GM21367 (cell line): ENCODE data around the gene RNF213.

Experiments
- ATAC-seq: cut with Tn5 transposase; IDR thresholded peaks from one replicate; pipeline ENCODE4 v1.9.1; 2021; ENCODE audit not compliant: unreplicated experiment

RNF213 gene

DNA sequence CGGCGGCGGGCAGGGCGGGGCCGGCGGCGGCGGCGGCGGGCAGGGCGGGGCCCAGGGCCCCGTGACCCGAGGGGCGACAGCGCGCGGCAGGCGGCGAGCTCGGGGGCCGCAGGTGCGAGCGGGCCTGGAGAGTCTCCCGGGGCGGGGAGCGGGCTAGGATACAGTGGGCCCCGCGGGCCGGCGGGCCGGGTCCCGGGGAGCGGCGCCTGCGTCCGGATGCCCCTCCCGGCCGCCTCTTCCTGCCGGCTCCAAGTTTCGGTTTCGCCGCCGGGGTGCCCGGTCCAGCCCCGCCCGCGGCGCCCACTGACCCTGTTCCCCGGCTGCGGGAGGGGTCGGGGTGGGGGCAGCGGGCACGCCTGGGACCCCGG, at the start of gene RNF213:
Gene RNF213, plus strand, starts transcription at position 62 of the 368 bp plus-strand sequence. CDS start 2,830 bp downstream, outside the sequence.
- no peak for ATAC-seq

DNA sequence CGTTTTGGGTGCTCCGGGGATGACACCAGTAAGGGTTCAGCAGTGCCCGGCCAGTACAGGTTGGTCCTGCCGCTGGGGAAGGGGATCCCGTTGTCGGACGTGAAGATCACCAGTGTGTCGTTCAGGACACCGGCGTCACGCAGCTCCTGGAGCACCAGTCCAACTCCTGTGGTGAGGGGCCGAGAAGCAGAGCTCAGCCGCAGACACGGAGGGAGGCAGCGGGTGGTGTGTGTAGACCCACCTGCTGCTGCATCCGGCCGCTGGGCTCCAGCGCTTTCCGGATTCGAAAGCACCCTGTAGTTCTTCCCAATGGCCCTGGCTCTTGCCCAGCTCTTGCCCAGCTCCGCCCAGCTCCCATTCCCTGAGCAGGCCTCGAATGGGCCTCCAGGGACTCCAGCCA, 48.5 kb upstream of the RNF213 start:
- ATAC-seq, result no peak

DNA sequence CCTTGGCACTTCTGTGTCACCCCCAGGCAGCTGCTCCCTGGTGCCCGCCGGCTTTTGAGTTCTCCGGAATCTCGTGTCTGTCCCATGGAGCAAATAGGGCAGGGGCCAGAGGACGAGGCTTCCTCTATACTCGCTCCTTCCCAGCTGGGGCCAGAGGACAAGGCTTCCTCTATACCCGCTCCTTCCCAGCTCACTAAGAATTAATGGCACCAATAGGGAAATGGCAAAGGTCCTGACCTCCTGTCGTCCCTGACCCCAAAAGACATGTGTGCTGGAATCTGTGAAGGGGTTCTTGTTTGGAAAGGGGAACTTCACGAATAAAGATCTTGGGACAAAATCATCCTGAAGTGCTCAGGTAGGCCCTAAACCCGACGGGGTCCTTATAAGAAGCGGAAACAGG, 48.1 kb upstream of the RNF213 start:
- ATAC-seq, result no peak

DNA sequence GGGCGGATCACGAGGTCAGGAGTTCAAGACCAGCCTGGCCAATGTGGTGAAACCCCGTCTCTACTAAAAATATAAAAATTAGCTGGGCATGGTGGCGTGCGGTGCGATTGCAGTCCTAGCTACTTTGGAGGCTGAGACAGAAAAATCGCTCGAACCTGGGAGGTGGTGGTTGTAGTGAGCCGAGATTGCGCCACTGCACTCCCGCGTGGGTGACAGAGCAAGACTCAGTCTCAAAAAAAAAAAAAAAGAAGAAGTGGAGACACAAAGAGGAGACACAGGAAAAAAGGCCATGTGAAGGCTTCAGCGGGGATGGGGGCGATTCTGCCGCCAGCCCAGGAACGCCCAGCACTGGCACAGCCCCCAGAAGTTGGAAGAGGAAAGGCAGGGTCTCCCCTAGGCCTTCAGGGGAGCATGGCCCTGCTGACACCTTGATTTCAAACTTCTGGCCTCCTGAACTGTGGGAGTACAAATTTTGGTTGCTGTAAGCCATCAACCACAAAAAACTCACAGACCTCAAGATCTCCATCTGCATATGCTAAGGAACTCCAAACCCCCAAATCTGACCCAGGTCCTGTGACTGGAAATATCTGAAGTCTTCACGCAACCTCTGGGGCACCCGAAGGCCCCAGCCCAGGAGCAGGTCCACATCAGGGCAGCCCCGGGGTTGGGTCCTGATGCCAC, 47.5 kb upstream of the RNF213 start:
- no peak for ATAC-seq

DNA sequence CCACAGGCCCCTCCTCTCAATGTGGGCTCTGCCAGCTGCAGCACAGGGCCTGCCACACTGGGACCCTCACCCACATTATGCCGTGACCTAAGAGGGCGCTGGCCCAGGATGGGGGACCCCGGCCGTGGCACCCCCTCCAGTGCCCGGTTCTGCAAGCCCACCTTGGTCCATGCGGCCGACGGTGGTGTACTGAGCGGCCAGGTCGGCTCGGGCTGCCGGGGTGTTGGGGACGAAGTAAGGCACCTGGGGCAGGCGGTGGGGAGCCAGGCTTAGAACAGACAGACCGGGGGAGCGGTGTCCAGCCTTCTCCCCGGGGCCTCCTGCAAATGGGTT, 47.0 kb upstream of the RNF213 start:
- ATAC-seq, result no peak

DNA sequence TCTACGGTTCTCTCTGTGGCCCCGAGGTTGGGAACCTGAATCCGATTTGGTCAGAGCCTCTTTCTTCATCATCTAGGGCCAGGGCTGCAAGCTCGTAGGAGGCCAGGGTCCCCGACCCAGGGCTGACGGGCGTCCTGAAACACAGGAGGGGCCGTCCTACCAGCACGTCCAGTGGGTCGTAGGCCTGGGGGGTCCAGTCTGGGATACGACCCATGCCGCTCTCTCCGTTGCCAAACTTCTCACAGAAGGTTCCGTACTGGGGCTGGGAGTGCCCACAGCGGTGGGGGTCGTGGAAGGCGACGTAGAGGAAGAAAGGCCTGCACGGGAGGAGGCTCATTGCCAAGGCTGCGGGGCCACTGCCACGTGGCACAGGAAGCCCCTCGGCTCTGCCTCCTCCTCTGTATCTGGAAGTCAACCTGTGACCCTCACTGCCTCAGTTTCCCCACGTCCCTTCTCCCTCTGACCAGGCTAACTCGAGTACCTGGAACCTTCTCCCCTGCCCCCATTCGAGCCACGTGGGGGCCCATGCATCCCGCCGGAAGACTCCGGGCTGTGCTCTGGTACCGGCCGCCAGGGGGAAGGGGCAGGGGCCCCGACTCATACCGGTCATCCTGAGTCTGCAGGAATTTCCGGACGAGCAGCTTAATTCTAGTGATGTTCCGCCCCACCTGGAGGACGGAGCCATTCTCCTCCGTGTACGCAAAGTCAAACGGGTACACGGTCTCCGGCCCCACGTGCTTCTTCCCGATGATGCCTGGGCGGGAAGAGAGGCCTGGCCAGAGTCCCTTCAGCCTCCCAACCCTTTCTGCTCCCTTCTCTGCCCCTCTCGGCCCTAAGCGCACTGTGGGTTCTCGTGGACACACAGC, 46.4 kb upstream of the RNF213 start:
- ATAC-seq, result no peak

DNA sequence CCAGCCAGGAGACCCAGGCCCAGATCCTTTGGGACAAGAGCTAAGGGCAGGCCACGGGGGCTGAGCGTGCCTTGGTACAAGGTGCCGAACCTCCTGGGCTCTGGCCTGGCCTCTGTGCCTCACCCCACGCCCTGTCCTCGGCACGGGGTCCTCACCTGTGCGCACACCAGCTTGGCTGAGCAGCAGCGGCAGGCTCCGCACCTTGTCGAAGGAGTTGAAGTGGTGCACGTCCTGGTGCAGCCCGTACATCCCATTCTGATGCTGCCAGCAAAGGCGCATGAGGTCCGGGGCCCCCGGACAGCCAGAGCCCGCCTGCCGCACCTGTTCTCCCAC, 45.8 kb upstream of the RNF213 start:
- ATAC-seq, result no peak

DNA sequence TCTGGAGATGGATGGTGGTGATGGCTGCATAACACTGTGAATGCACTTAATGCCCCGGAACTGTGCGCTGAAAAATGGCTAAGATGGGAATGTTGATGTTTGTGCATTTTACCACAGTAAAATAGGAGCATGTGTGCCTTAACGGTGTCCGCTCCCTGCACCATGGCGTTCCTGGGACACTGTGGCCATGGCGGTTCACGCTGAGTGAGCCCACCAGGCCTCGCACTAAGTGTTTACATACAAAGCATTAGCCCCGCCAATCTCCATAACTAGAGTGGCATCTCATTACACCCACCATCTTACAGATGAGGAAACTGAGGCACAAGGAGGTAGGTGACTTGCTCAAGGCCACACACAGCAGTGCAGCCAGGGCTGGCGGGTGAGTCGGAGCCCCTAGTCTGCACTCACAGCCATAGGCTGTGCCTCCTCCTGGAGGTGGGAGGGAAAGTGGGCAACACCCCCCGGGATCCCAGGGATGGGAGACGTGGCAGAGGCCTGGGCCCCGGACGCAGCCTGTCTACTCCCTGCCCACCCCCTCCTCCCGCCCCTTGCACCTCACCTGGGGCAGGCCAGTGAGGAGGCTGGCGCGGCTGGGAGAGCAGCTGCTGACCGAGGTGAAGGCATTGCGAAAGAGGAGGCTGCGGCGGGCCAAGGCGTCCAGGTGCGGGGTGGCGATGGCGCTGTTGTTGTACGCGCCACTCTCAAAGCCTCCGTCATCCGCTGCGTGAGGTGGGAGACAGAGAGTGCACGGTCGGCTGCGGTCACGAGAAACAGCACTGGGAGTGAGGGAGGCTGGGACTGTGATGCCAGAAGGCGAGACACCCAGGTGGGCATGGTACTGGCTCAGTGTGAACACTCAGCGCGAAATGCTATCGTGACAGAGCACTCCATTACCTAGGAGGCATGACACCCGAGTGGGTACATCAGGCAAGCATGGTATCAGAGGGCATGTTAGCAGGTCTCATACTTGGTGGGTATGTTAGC, 43.9 kb upstream of the RNF213 start:
- ATAC-seq, result no peak

DNA sequence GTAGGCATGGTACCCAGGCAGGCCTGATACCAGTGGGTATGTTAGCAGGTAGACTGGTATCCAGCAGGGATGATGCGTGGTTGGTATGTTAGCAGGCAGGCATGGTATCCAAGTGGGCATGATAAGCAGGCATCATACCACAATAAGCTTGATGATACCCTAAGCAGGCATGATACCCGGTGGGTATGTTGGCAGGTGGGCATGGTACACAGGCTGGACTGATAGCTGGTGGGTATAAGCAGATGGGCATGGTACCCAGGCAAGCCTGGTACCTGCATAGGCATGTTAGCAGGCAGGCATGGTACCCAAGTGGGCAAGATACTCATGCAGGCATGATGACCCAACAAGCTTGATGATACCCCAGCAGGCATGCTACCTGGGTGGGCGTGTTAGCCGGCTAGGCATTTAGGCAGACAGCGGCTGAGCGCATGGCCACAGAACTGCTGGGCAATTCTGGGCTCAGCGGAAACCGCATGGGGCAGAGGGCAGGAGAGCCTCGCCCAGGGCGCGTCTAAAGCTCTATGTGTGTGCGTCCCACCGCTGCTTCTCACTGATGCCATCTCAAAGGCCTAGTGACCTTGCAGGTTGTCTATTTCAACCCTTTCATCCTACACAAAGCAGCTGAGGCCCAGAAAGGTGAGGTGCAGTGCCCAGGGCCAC, 42.8 kb upstream of the RNF213 start:
- no peak for ATAC-seq

DNA sequence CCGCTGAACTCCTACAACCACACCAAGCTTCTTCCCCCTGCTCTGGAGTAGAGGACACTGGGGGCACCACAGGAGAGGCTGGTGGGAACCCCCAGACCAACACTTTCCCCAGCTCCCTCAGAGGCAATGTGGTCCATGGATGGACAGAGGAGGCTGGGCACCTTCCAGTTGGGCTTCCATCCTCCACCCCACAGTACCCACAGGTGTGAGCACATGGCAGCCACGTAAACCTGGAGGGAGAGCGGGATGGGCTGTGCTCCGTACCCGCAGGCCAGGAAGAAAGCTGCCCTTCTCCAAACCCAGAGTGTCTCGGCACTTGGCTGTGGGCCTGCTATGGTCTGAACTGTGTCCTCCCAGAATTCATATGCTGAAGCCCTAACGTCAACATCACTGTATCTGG, 42.3 kb upstream of the RNF213 start:
- no peak for ATAC-seq

DNA sequence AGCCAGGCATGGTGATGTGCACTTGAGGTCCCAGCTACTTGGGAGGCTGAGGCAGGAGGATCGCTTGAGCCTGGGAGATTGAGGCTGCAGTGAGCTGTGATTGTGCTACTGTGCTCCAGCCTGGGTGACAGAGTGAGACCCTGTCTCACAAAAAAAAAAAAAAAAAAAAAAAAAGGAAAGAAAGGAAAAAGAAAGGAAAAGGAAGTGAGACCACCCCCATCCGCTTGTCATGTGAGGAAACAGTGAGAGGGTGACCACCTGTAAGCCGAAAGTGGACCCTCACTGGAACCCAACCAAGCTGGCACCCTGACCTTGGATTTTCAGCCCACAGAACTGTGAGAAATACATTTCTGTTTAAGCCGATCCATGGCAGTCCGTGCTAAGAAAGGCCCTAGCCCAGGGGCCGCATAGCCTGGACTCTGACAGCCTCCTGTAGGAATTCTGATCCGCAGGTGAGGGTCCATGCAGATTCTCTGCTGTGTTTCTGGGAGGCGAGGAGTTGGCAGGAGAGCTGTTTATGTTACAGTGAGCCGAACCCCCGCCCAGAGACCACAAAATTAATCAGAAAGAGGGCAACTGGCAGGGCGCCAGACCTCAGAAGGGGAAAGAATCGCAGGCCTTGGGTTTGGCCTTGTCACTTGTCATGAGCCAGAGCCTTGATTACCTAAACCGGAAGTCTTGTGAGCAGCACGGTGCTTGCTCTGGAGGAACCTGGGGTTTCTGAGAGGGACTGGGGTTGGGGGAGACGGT, 41.5 kb upstream of the RNF213 start:
- peak; percentile 45 for ATAC-seq

DNA sequence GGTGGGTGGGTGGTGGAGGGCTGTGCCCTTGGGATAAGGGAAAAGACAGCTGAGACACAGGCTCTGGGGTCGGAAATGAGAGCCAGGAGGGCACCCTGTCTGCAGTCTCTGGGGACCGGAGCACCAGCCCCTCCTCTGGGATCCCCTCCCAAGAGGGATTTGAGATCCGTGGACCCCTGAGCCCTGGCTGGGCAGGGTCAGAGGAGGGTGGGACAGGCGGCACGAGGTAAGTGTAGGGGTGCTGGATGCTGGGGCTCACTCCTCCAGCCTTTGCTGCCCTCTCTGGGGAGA, 40.9 kb upstream of the RNF213 start:
- ATAC-seq, result peak; percentile 17

DNA sequence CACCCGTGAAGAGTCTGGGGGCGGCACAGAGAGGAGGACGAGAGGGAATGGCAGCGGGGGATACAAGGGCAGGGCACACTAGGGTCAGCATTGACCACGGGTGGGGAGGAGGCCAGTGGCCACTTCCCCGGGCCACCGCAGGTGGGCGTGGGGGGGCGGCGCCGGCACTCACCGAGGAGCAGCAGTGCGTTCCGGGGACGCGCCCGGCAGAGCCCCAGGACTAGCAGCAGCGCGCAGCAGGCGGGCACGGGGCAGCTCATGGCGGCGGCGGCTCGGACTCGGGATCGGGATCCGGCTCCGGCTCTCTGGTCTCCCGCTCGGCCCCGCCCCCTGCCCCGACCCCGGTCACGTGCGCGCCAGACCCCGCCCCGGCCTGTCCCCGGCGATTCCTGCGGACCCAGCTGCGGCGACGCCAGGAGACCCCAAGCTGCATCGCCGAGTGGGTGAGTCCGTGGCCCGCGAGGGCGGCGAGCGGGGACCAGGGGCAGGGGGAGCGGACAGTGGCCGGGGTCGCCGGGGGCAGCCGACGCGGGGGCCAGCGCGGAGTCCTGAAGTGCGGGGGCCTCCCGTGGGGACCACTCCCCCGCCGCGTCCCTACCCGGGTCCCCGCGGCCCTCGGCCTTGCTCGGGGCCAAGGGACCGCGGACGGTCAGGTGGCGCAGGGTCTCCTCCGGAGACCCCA, 40.5 kb upstream of the RNF213 start, which contains the start of the genes SGSH and SLC26A11:
Gene SGSH, minus strand, starts transcription at position 280 of the 682 bp plus-strand sequence. Its CDS starts 20 bp downstream, at position 260.
Gene SLC26A11, plus strand, starts transcription at position 374 of the 682 bp plus-strand sequence. CDS start 1,134 bp downstream, outside the sequence.
- ATAC-seq, result peak; percentile 30

DNA sequence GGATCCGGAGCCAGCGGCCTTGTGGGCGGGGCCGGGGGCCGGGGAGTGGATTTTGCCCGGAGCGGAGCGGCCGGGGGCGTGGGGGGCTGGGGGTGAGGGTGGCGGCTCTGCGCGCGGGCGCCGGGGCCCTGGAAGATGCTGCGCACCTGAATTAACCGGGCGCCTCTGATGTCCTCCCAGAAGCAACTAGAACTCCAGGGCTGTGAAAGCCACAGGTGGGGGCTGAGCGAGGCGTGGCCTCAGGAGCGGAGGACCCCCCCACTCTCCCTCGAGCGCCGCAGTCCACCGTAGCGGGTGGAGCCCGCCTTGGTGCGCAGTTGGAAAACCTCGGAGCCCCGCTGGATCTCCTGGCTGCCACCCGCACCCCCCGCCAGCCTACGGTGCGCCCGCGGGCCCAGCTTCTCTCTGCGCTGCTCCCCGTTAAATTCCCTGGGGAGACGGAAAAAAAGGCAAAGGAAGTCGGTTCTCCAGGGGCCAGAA, 39.9 kb upstream of the RNF213 start:
- ATAC-seq, result no peak

DNA sequence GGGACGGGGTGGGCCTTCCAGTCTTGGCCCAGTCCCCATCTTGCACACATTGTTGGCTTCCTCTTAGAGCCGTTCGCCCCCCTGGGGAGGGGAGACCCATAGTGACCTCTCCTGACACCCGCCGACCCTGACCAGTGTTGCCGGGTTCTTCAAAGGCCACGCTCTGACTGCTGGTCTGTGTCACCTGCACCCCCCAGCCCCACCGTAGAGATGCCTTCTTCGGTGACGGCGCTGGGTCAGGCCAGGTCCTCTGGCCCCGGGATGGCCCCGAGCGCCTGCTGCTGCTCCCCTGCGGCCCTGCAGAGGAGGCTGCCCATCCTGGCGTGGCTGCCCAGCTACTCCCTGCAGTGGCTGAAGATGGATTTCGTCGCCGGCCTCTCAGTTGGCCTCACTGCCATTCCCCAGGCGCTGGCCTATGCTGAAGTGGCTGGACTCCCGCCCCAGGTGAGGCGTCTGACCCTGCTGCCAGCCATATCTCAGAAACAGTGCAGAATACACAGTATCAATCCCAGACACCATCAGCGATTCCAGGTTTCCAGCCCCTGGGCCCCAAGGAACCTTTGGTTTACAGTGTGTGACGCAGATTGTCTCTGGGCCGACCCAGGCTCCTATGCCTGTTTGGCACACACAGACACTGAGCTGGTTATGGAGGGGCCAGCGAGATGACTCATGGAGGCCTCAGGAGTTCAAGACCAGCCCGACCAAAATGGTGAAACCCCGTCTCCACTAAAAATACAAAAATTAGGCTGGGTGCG, 39.1 kb upstream of the RNF213 start:
- no peak for ATAC-seq

DNA sequence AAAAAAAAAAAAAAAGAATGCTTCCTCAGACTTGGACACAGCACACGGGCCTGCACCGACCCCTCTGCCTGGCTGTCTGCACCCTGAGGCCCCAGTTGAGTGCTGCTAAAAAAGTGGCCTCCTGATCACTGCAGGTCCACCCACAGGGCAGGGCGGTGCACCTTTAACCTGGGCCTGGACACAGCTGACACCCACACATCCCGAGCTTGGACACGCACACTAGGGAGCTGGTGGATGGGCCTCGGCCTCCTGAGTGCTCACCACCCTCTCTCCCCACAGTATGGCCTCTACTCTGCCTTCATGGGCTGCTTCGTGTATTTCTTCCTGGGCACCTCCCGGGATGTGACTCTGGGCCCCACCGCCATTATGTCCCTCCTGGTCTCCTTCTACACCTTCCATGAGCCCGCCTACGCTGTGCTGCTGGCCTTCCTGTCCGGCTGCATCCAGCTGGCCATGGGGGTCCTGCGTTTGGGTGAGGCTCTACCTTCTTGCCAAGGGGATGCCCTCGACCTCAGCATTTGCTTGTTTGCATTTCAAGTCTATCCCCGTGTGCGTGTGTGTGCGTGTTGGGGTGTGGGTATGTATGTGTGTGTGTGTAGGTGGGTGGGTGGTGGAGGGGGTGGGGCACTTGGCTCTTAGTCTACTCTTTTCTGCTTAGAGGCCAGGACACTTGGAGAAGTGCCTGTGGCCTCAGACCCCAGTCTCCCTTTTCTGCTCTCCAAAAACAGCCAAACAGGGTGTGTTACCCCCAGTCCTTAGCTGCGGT, 38.1 kb upstream of the RNF213 start:
- ATAC-seq, result no peak

DNA sequence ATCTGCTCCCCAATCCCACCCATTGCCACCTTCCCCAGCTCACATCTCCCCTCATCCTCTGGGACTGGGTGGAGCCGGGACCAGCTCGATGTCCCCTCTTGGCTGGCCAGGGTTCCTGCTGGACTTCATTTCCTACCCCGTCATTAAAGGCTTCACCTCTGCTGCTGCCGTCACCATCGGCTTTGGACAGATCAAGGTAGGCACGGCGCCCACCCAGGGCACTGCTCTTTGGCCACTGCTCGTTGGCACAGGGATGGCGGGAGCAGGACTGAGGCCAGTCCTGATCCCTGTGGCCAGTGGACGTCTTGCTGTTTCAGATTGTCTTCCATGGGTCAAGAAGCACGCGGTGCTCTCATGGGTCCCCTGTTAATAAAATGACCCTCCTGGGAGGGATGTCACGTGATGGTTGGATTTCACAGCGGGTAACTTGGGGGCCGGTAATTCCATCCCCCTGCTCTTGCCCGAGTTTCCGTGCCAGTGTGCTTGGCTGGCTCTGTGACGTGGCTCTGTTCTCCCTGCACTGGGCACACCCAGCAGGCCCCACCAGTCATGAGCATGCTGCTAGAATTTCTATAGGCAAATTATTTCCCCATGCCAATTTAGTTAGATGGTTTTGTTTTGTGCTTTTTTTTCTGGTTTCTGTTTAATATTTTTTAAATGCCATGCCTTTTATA, 37.4 kb upstream of the RNF213 start:
- ATAC-seq, result no peak
